CD8-positive, alpha-beta memory T cell (primary cell): ENCODE measurements around the gene ACHE. TPM values are rescaled to one million over a fixed set of nuclear protein-coding genes. Genes with fewer than 3 reads are reported as not detected.

Experiments used
- CTCF ChIA-PET: fragments of 350-600 bp; sonication (Branson Sonifier 250); formaldehyde crosslinking; loops from one replicate; lab custom pipeline; 2021; ENCODE audit warnings: antibody characterized with exemption; lab: Charles Lee
- POLR2A ChIA-PET: fragments of 350-600 bp; sonication (Branson Sonifier 250); formaldehyde crosslinking; loops from one replicate; lab custom pipeline; 2021; ENCODE audit warnings: antibody characterized with exemption; lab: Charles Lee
- DNase-seq, 5 donors: peaks; one replicate each; pipeline versions ENCODE4 v3.0.0 to v3.0.0-alpha.2; 2020 to 2022; ENCODE audit warnings: mixed read lengths in 1 of 5
- H3K27ac ChIP-seq: one replicate; pipeline ENCODE4 v1.7.0; 2013; ENCODE audit warnings: low read depth, mild to moderate bottlenecking, low read length, moderate library complexity
- H3K27me3 ChIP-seq: 2 replicates; pipeline ENCODE4 v1.7.0; 2013; ENCODE audit warnings: low read length, mild to moderate bottlenecking; ENCODE audit not compliant: insufficient read depth, poor library complexity, severe bottlenecking
- H3K36me3 ChIP-seq: 2 replicates; pipeline ENCODE4 v1.7.0; 2013; ENCODE audit warnings: mild to moderate bottlenecking, low read length, moderate library complexity; ENCODE audit not compliant: insufficient read depth
- H3K4me1 ChIP-seq: 2 replicates; pipeline ENCODE4 v1.7.0; 2013; ENCODE audit warnings: mild to moderate bottlenecking, low read length, moderate library complexity; ENCODE audit not compliant: insufficient read depth
- H3K4me3 ChIP-seq: 2 replicates; pipeline ENCODE4 v1.7.0; 2013; ENCODE audit warnings: mild to moderate bottlenecking, low read length
- H3K9me3 ChIP-seq: 2 replicates; pipeline ENCODE4 v1.7.0; 2013; ENCODE audit warnings: mild to moderate bottlenecking, low read length
- H3K27ac Mint-ChIP-seq, 8 donors: one replicate each; pipeline ENCODE4 v1.8.0; 2020 to 2021; ENCODE audit warnings: mixed read lengths in 8 of 8, mild to moderate bottlenecking in 6 of 8, inconsistent platforms in 3 of 8, moderate library complexity in 3 of 8
- H3K27me3 Mint-ChIP-seq, 2 donors: one replicate each; pipeline ENCODE4 v1.8.0; 2020 to 2021; ENCODE audit warnings: mixed read lengths in 2 of 2, mild to moderate bottlenecking in 1 of 2, moderate library complexity in 1 of 2
- H3K36me3 Mint-ChIP-seq, 3 donors: one replicate each; pipeline ENCODE4 v1.8.0; 2020 to 2021; ENCODE audit warnings: mixed read lengths in 3 of 3, inconsistent platforms in 1 of 3, mild to moderate bottlenecking in 1 of 3
- H3K4me1 Mint-ChIP-seq, 3 donors: one replicate each; pipeline ENCODE4 v1.8.0; 2020 to 2021; ENCODE audit warnings: mixed read lengths in 3 of 3, inconsistent platforms in 1 of 3, mild to moderate bottlenecking in 1 of 3
- H3K4me3 Mint-ChIP-seq, 7 donors: one replicate each; pipeline ENCODE4 v1.8.0; 2020 to 2021; ENCODE audit warnings: mixed read lengths in 7 of 7, mild to moderate bottlenecking in 6 of 7, moderate library complexity in 4 of 7, inconsistent platforms in 2 of 7
- H3K9me3 Mint-ChIP-seq, 5 donors: one replicate each; pipeline ENCODE4 v1.8.0; 2020 to 2022; ENCODE audit warnings: mixed read lengths in 5 of 5, mild to moderate bottlenecking in 3 of 5, moderate library complexity in 2 of 5, inconsistent platforms in 1 of 5
- polyA plus RNA-seq: library from polyadenylated mRNA; unstranded; fragments of 300-500 nt; fragmentation: Illumina TruSeq; gene quantifications from one replicate; pipeline ENCODE4 v1.2.3, GENCODE V29; 2021
- total RNA-seq, 2 experiments: library from RNA; stranded (reverse); gene quantifications; one replicate each; pipeline ENCODE4 v1.2.3, GENCODE V29; 2021

Gene ACHE
- total and polyA plus RNA-seq, 3 experiments from 2014 or later, result 0.20 to 0.30 TPM; not detected in 1

- ChIA-PET POLR2A (no interaction called here), CTCF (no interaction called here)
- H3K27ac Mint-ChIP-seq, result no peak overlapping the region
- Histone ChIP-seq H3K9me3 (no peaks in the 10 kb centered on the region), H3K4me1 (no peaks in the 10 kb centered on the region), H3K36me3 (no peaks in the 10 kb centered on the region), H3K27ac (no peak overlapping the region), H3K27me3 (no peaks in the 10 kb centered on the region), H3K4me3 (no peak overlapping the region)
- no peak overlapping the region for H3K4me3 Mint-ChIP-seq
- H3K36me3 Mint-ChIP-seq, result no peaks in the 10 kb centered on the region
- H3K27me3 Mint-ChIP-seq, result peaks cover 14 to 22% of the 10 kb centered on the region in 2 donors
- peaks cover 0 to 5% (median 0%) of the 10 kb centered on the region in 5 donors for H3K9me3 Mint-ChIP-seq
- DNase-seq, result no peak
- H3K4me1 Mint-ChIP-seq, result no peaks in the 10 kb centered on the region
Observed at GRCh38 chr7:100908512-100908911, 12.8 kb upstream of the ACHE start.

DNA sequence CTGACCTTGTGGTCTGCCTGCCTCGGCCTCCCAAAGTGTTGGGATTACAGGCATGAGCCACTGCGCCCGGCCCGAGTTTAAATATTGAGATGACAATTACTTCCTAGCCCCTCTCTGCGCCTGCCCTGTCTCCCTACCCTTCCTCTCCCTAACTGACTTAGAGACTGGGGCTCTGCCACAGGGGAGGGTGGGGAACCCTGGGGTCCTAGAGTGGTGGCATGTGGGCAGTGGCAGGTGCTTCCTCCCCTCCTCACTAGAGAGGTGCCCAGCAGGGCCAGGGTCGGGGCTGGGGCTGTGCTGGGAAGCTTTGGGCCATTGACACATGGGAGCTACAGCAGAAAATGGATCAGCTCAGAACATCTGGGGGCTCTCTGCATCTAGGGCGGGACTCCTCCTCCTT is 7.0 kb upstream of the ACHE start:
- Mint-ChIP-seq H3K9me3 (no peaks in the 10 kb centered on the region), H3K36me3 (no peaks in the 10 kb centered on the region), H3K27ac (no peak overlapping the region), H3K4me3 (no peak overlapping the region), H3K27me3 (peaks cover 16 to 23% of the 10 kb centered on the region in 2 donors), H3K4me1 (peaks cover 0 to 3% (median 0%) of the 10 kb centered on the region in 3 donors)
- Histone ChIP-seq H3K4me1 (no peaks in the 10 kb centered on the region), H3K9me3 (no peaks in the 10 kb centered on the region), H3K27me3 (peaks cover 4% of the 10 kb centered on the region), H3K27ac (no peak overlapping the region), H3K36me3 (no peaks in the 10 kb centered on the region), H3K4me3 (no peak overlapping the region)
- no peak for DNase-seq
- POLR2A ChIA-PET, result interaction anchor here (0.6 kb wide), 1 partner anchor 955 kb away, joined by 5 read pairs; no protein-coding TSS in a partner anchor
- CTCF ChIA-PET, result interaction anchor here (0.7 kb wide), 1 partner anchor 240 kb away, joined by 3 read pairs; no protein-coding TSS in a partner anchor

- POLR2A ChIA-PET, result no interaction called here
- H3K27me3 Mint-ChIP-seq, result peaks cover 20 to 29% of the 10 kb centered on the region in 2 donors
Observed at GRCh38 chr7:100901921-100902332, 6.2 kb upstream of the ACHE start.

GRCh38 chr7:100900978-100901377 is 5.3 kb upstream of the ACHE start:
- Histone ChIP-seq H3K4me3 (no peak overlapping the region), H3K27me3 (peaks cover 16% of the 10 kb centered on the region), H3K4me1 (peaks cover 6% of the 10 kb centered on the region), H3K9me3 (no peaks in the 10 kb centered on the region), H3K36me3 (no peaks in the 10 kb centered on the region), H3K27ac (no peak overlapping the region)
- Mint-ChIP-seq H3K9me3 (no peaks in the 10 kb centered on the region), H3K36me3 (no peaks in the 10 kb centered on the region), H3K4me1 (peaks cover 4 to 12% (median 6%) of the 10 kb centered on the region in 3 donors), H3K27ac (no peak overlapping the region), H3K4me3 (no peak overlapping the region), H3K27me3 (peaks cover 24 to 34% of the 10 kb centered on the region in 2 donors)
- CTCF ChIA-PET, result interaction anchor here (0.7 to 1.3 kb wide), 3 partner anchors 11 to 158 kb away, joined by 3 to 4 read pairs (median 3); no protein-coding TSS in a partner anchor
- POLR2A ChIA-PET, result no interaction called here
- DNase-seq, result no peak

More at GRCh38 chr7:100901921-100902332, 6.2 kb upstream of the ACHE start:
- Mint-ChIP-seq H3K9me3 (no peaks in the 10 kb centered on the region), H3K4me3 (no peak overlapping the region), H3K36me3 (no peaks in the 10 kb centered on the region), H3K27ac (no peak overlapping the region), H3K4me1 (peaks cover 0 to 7% (median 1%) of the 10 kb centered on the region in 3 donors)
- Histone ChIP-seq H3K4me3 (no peak overlapping the region), H3K27ac (no peak overlapping the region), H3K9me3 (no peaks in the 10 kb centered on the region), H3K27me3 (peaks cover 9% of the 10 kb centered on the region), H3K4me1 (no peaks in the 10 kb centered on the region), H3K36me3 (no peaks in the 10 kb centered on the region)
- no peak for DNase-seq
- CTCF ChIA-PET, result no interaction called here

GRCh38 chr7:100899432-100899831 is 3.7 kb upstream of the ACHE start:
- H3K27ac ChIP-seq, result no peak overlapping the region
- Mint-ChIP-seq H3K9me3 (no peaks in the 10 kb centered on the region), H3K36me3 (no peaks in the 10 kb centered on the region), H3K4me3 (peak overlapping the region in 1 of 7 donors; percentile 54), H3K4me1 (peaks cover 7 to 15% (median 8%) of the 10 kb centered on the region in 3 donors), H3K27ac (peak overlapping the region in 1 of 8 donors; percentile 65), H3K27me3 (peaks cover 25 to 36% of the 10 kb centered on the region in 2 donors)
- no peak overlapping the region for H3K4me3 ChIP-seq
- H3K4me1 ChIP-seq, result peaks cover 15% of the 10 kb centered on the region
- POLR2A ChIA-PET, result no interaction called here
- CTCF ChIA-PET, result interaction anchor here (1.3 to 2.6 kb wide), 2 partner anchors 159 kb away, joined by 4 to 13 read pairs; no protein-coding TSS in a partner anchor
- no peak for DNase-seq
- no peaks in the 10 kb centered on the region for H3K36me3 ChIP-seq
- H3K27me3 ChIP-seq, result peaks cover 23% of the 10 kb centered on the region
- H3K9me3 ChIP-seq, result no peaks in the 10 kb centered on the region

- Histone ChIP-seq H3K4me3 (no peak overlapping the region), H3K9me3 (no peaks in the 10 kb centered on the region), H3K27ac (no peak overlapping the region), H3K27me3 (peaks cover 23% of the 10 kb centered on the region), H3K4me1 (peaks cover 15% of the 10 kb centered on the region), H3K36me3 (no peaks in the 10 kb centered on the region)
- no peaks in the 10 kb centered on the region for H3K9me3 Mint-ChIP-seq
- no peak for DNase-seq
- H3K27me3 Mint-ChIP-seq, result peaks cover 27 to 42% of the 10 kb centered on the region in 2 donors
- ChIA-PET CTCF (interaction anchor here (0.8 to 2.6 kb wide), 4 partner anchors 8 to 185 kb away, joined by 3 to 13 read pairs (median 7); partner anchors contain the start of gene UFSP1), POLR2A (no interaction called here)
- peak overlapping the region; percentile 8 to 87 (median 60) for H3K4me3 Mint-ChIP-seq
- no peaks in the 10 kb centered on the region for H3K36me3 Mint-ChIP-seq
- peaks cover 7 to 15% (median 8%) of the 10 kb centered on the region in 3 donors for H3K4me1 Mint-ChIP-seq
- peak overlapping the region in 1 of 8 donors; percentile 9 for H3K27ac Mint-ChIP-seq
Observed at GRCh38 chr7:100897772-100898454, 2.2 kb upstream of the ACHE start.

DNA sequence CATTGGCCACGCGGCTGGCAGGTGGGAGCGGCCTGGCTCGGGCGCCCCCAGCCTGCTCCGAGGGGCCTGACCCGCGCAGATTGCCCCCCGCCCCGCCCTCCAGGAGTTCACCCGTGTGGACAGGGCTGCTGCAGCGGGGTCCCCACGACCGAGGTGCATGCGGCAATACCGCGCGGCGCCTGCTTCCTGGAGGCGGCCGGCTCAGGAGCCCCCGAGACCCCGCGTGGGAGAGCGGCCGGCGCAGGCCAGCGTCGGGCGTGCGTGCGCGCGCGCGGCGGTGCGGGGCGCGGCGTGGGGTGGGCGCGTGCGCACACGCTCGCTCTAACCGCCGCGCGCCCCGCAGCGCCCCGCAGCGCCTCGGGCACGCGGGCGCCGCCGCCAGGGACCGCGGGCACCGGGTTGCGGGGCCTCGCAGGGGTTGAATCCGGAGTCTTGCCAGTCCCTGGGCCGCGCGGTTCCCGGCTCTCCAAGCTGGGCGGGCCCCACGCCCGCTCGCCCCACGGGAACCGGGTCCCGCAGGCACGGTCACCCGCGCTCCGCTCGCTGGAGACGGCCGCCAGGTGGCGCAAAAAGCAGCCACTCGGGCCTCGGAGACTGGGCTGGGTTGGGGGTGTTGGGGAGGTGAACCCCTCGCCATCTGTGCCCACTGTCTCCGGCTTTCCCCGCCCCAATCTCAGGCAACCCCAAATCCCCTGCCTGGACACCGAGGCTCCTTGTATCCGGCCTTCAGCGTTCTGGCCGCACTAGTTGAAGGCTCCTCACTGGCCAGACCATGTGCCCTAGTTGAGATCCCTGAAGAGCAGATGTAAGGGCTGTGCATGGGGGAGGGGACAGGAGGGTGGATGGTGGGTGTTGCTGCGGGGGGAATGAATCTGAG is 1.3 kb upstream of the ACHE start:
- H3K9me3 Mint-ChIP-seq, result no peaks in the 10 kb centered on the region
- H3K4me3 Mint-ChIP-seq, result peak overlapping the region; percentile 38 to 88 (median 67)
- POLR2A ChIA-PET, result no interaction called here
- H3K27ac Mint-ChIP-seq, result peak overlapping the region in 3 of 8 donors; percentile 9 to 56 (median 41)
- H3K27me3 ChIP-seq, result peaks cover 23% of the 10 kb centered on the region
- H3K27me3 Mint-ChIP-seq, result peaks cover 36 to 52% of the 10 kb centered on the region in 2 donors
- CTCF ChIA-PET, result interaction anchor here (0.6 to 2.6 kb wide), 2 partner anchors 162 to 181 kb away, joined by 3 to 13 read pairs; no protein-coding TSS in a partner anchor
- H3K36me3 ChIP-seq, result no peaks in the 10 kb centered on the region
- peaks cover 8 to 15% (median 8%) of the 10 kb centered on the region in 3 donors for H3K4me1 Mint-ChIP-seq
- no peaks in the 10 kb centered on the region for H3K9me3 ChIP-seq
- no peaks in the 10 kb centered on the region for H3K36me3 Mint-ChIP-seq
- peak overlapping the region; percentile 59 for H3K4me3 ChIP-seq
- H3K4me1 ChIP-seq, result peaks cover 15% of the 10 kb centered on the region
- peak in 4 of 5 donors; percentile 33 to 62 (median 42) for DNase-seq
- H3K27ac ChIP-seq, result no peak overlapping the region
